Lung (tissue), 12 donors: ENCODE measurements around the gene AGAP1. TPM values are rescaled to one million over a fixed set of nuclear protein-coding genes. Genes with fewer than 3 reads are reported as not detected.

Source experiments
- ATAC-seq: fragments of 200-7000 bp; cut with Tn5 transposase; one replicate; pipeline ENCODE4 v1.9.1; 2020; ENCODE audit warnings: moderate number of reproducible peaks; ENCODE audit not compliant: insufficient read depth, low FRiP score
- DNase-seq, 3 donors: peaks; one replicate each; pipeline ENCODE4 v3.0.0-alpha.2; 2013 to 2017
- H3K27ac ChIP-seq, 2 donors: one replicate each; pipeline ENCODE4 v1.5.1; 2013; ENCODE audit warnings: mild to moderate bottlenecking in 2 of 2, moderate library complexity in 2 of 2, control low read depth in 1 of 2, inconsistent platforms in 1 of 2, low read depth in 1 of 2, low read length in 1 of 2
- H3K27me3 ChIP-seq, 3 donors: one replicate each; pipeline ENCODE4 v1.5.1; 2013; ENCODE audit warnings: low read length in 2 of 3; ENCODE audit not compliant: control insufficient read depth in 3 of 3, insufficient read depth in 3 of 3
- H3K36me3 ChIP-seq, 4 donors: one replicate each; pipeline ENCODE4 v1.5.1; 2013; ENCODE audit warnings: low read length in 4 of 4, mild to moderate bottlenecking in 1 of 4, moderate library complexity in 1 of 4; ENCODE audit not compliant: control insufficient read depth in 4 of 4, insufficient read depth in 4 of 4
- H3K4me1 ChIP-seq, 5 donors: one replicate each; pipeline ENCODE4 v1.5.1; 2013; ENCODE audit warnings: low read length in 5 of 5, mild to moderate bottlenecking in 2 of 5, moderate library complexity in 1 of 5; ENCODE audit not compliant: control insufficient read depth in 5 of 5, insufficient read depth in 5 of 5
- H3K4me3 ChIP-seq: one replicate; pipeline ENCODE4 v1.5.1; 2013; ENCODE audit warnings: mild to moderate bottlenecking, control low read depth, moderate library complexity
- H3K9ac ChIP-seq, 2 donors: one replicate each; pipeline ENCODE4 v1.5.1; 2013; ENCODE audit warnings: low read length in 2 of 2, control low read depth in 1 of 2; ENCODE audit not compliant: insufficient read depth in 1 of 2
- H3K9me3 ChIP-seq, 4 donors: one replicate each; pipeline ENCODE4 v1.5.1; 2013; ENCODE audit warnings: low read length in 3 of 4, mild to moderate bottlenecking in 1 of 4, moderate library complexity in 1 of 4; ENCODE audit not compliant: control insufficient read depth in 4 of 4, insufficient read depth in 3 of 4
- CTCF ChIP-seq: IDR thresholded peaks from 2 replicates; pipeline ENCODE4 v1.5.1; 2012; ENCODE audit warnings: mild to moderate bottlenecking; ENCODE audit errors: control extremely low read depth, extremely low read depth
- WGBS, 2 donors: extraction: QIAGEN DNeasy Blood & Tissue Kit; methylation state at CpG; one replicate each; pipeline ENCODE4 v1.1.7; 2013; 5-methylcytosine and 5-hydroxymethylcytosine counted together
- polyA plus RNA-seq, 2 donors: library from polyadenylated mRNA; stranded (reverse); fragments of 200-250 nt; gene quantifications; one replicate each; pipeline ENCODE4 v1.2.1, GENCODE V29; 2013
- total RNA-seq, 2 donors: library from RNA; depleted of rRNA in 1 of 2; stranded (reverse); fragments of >200 nt in 1 of 2; gene quantifications; one replicate each; pipeline ENCODE4 v1.2.1, GENCODE V29; 2014 to 2021
- donor health status: control.
- donor health status: control.
- donor health status: Bipolar disorder and iron deficiency.
- donor health status: healthy.
- donor health status: DM: yes; HTN: yes; CAD: no.

AGAP1 gene
- total and polyA plus RNA-seq, 4 donors = 6.6 to 39.4 (median 20.2) TPM

DNA sequence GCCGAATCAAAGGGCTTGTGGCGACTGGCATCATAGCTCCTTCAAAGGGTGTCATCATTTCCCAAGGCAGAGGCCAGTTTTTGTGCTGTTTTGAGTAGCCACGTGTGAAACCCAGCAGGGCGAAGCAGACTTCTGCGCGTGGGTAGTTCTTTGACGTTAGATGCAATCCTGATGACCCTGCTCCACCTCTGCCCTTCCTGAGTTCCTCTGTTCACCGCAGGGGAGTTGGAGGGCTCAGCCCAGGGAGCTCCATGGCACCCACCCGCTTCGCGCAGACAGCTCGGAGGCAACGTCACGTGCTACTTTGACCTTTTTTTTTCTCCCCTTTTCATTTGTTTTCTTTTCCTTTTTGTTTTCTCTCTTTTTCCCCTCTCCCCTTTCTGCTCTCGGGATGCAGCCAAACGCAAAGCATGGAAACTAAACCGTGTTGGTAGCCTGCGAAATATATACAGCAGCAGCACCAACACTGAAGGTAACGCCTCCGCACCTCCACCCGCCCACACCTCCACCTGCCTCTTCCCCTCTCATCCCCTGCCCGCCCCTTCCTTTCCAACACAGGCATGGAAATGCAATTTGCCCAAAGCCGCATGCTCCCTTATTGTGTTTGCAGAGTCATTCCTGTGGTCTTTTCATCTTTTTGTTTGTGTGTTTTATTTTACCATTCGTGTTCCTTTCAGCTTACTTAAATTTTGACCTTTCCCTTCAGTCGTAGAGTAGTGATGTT is 520.7 kb downstream of the AGAP1 start:
- TF ChIP-seq CTCF = no peak
- Histone ChIP-seq H3K4me3 (no peak overlapping the region), H3K9ac (no peak overlapping the region), H3K27ac (no peak overlapping the region), H3K4me1 (peaks cover 0 to 4% (median 0%) of the 10 kb centered on the region in 5 donors), H3K27me3 (no peaks in the 10 kb centered on the region), H3K36me3 (peaks cover 0 to 2% (median 0%) of the 10 kb centered on the region in 4 donors), H3K9me3 (no peaks in the 10 kb centered on the region)
- 58 to 67% methylated on average over 25 of the region's 25 CpGs for WGBS, 2 donors
- ATAC-seq (no peak), DNase-seq (no peak)

- Histone ChIP-seq H3K4me1 (peaks cover 0 to 4% (median 0%) of the 10 kb centered on the region in 5 donors), H3K9ac (no peak overlapping the region), H3K36me3 (peaks cover 0 to 2% (median 0%) of the 10 kb centered on the region in 4 donors), H3K27ac (no peak overlapping the region), H3K4me3 (no peak overlapping the region), H3K27me3 (no peaks in the 10 kb centered on the region), H3K9me3 (no peaks in the 10 kb centered on the region)
- no peak for TF ChIP-seq CTCF
- DNase-seq (no peak), ATAC-seq (no peak)
- 72 to 91% methylated on average over 6 of the region's 6 CpGs for WGBS, 2 donors
These were observed 521.3 kb downstream of the AGAP1 start for GRCh38 chr2:236015171-236015570.

- no peak overlapping the region for H3K4me3 ChIP-seq
- no peak overlapping the region for H3K27ac ChIP-seq
- H3K27me3 ChIP-seq = no peaks in the 10 kb centered on the region
- peaks cover 0 to 2% (median 0%) of the 10 kb centered on the region in 4 donors for H3K36me3 ChIP-seq
- no peak overlapping the region for H3K9ac ChIP-seq
- ATAC-seq = no peak
- H3K4me1 ChIP-seq = peaks cover 0 to 4% (median 0%) of the 10 kb centered on the region in 5 donors
- no peak for TF ChIP-seq CTCF
- no peak for DNase-seq
- WGBS, 2 donors = 85 to 95% methylated on average over 4 of the region's 4 CpGs
- no peaks in the 10 kb centered on the region for H3K9me3 ChIP-seq
These were observed 522.7 kb downstream of the AGAP1 start for GRCh38 chr2:236016496-236016895.
